ENCODE results near the gene AATF.

AATF gene

DNA sequence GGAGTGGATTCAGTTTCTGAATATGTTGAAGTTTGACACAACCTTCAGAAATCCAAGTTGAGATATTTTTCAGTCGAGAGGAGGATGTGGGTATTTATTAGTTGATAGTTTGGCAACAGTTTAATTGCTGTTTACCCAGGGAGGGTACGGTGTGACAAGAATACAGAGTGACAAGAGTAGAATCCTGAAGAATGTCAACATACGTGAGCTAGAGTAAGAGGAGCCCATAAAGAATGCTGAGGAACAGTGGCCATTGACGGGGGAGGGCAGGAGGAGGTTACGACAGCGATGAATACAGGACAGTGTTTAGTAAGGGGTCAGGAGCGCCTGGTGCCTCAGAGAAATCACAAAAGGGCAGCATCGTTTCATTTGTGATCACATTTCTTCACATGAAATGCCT is 76.5 kb downstream of the AATF start:
- Histone ChIP-seq H3K9ac (ENCODE audit: insufficient read length, low read depth) (no peak overlapping the region), H3K36me3 (ENCODE audit: insufficient read depth, insufficient read length, low read length) (peaks cover 6% of the 10 kb centered on the region), H3K27me3 (ENCODE audit: insufficient read depth, insufficient read length) (no peaks in the 10 kb centered on the region), H3K4me3 (ENCODE audit: insufficient read length, low read depth) (no peak overlapping the region), H3K4me1 (ENCODE audit: insufficient read depth, insufficient read length) (no peaks in the 10 kb centered on the region), H3K9me3 (ENCODE audit: insufficient read depth, low read length) (no peaks in the 10 kb centered on the region)
- no peak for TF ChIP-seq YY1 (IDR thresholded peaks at IDR 0.05; ENCODE audit: insufficient read depth, insufficient read length)
- no peak for TF ChIP-seq SUZ12 (IDR thresholded peaks at IDR 0.05; ENCODE audit: extremely low read depth, insufficient read depth, insufficient read length)
- no peak for TF ChIP-seq ZNF274 (IDR thresholded peaks at IDR 0.05; ENCODE audit: low read depth, low read length)
- no peak for DNase-seq (ENCODE audit: low read depth, low spot score)

GRCh38 chr17:37025847-37026530 is 77.2 kb downstream of the AATF start:
- H3K4me1 ChIP-seq (ENCODE audit: insufficient read depth, insufficient read length) = no peaks in the 10 kb centered on the region
- H3K9me3 ChIP-seq (ENCODE audit: insufficient read depth, low read length) = no peaks in the 10 kb centered on the region
- DNase-seq (ENCODE audit: low read depth, low spot score) = no peak
- no peaks in the 10 kb centered on the region for H3K27me3 ChIP-seq (ENCODE audit: insufficient read depth, insufficient read length)
- H3K4me3 ChIP-seq (ENCODE audit: insufficient read length, low read depth) = no peak overlapping the region
- peaks cover 7% of the 10 kb centered on the region for H3K36me3 ChIP-seq (ENCODE audit: insufficient read depth, insufficient read length, low read length)
- TF ChIP-seq SUZ12 (IDR thresholded peaks at IDR 0.05; ENCODE audit: extremely low read depth, insufficient read depth, insufficient read length) = no peak
- TF ChIP-seq YY1 (IDR thresholded peaks at IDR 0.05; ENCODE audit: insufficient read depth, insufficient read length) = no peak
- H3K9ac ChIP-seq (ENCODE audit: insufficient read length, low read depth) = no peak overlapping the region

DNA sequence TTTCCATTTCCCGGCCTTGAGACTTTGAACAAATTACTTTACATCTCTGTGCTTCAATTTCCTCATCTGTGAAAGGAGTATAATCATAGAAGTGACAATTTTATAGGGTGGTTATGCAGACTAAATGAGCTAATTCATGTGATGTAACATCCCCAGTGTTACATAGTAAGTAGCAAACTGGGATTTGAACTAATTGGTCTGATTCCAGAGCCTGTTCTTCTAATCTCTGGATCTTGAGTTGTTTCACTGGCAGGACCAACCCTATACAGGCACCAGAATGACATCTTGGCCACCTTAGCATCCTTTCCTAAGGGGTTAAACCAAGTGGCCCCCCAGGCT is 77.7 kb downstream of the AATF start:
- Histone ChIP-seq H3K27me3 (ENCODE audit: insufficient read depth, insufficient read length) (no peaks in the 10 kb centered on the region), H3K4me1 (ENCODE audit: insufficient read depth, insufficient read length) (no peaks in the 10 kb centered on the region), H3K36me3 (ENCODE audit: insufficient read depth, insufficient read length, low read length) (peaks cover 10% of the 10 kb centered on the region), H3K9ac (ENCODE audit: insufficient read length, low read depth) (no peak overlapping the region), H3K4me3 (ENCODE audit: insufficient read length, low read depth) (no peak overlapping the region), H3K9me3 (ENCODE audit: insufficient read depth, low read length) (no peaks in the 10 kb centered on the region)
- no peak for DNase-seq (ENCODE audit: low read depth, low spot score)
- no peak for TF ChIP-seq SUZ12 (IDR thresholded peaks at IDR 0.05; ENCODE audit: extremely low read depth, insufficient read depth, insufficient read length)

DNA sequence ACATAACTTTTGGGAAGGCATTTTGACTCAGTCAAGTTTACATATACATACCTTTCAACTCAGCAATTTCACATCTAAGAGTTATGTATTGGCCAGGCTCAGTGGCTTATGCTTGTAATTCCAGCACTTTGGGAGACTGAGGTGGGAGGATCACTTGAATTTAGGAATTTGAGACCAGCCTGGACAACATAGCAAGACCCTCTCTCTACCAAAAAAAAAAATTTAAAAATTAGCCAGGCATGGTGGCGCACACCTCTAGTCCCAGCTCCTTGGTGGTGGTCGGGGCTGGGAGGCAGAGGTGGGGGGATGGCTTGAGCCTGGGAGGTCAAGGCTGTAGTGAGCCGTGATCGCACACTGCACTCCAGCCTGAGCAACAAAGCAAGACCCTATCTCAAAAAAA is 79.3 kb downstream of the AATF start:
- Histone ChIP-seq H3K27me3 (ENCODE audit: insufficient read depth, insufficient read length) (no peaks in the 10 kb centered on the region), H3K9ac (ENCODE audit: insufficient read length, low read depth) (no peak overlapping the region), H3K4me3 (ENCODE audit: insufficient read length, low read depth) (no peak overlapping the region), H3K9me3 (ENCODE audit: insufficient read depth, low read length) (peaks cover 4% of the 10 kb centered on the region; the same call in 1 of the 2 replicates), H3K4me1 (ENCODE audit: insufficient read depth, insufficient read length) (no peaks in the 10 kb centered on the region), H3K36me3 (ENCODE audit: insufficient read depth, insufficient read length, low read length) (peaks cover 17% of the 10 kb centered on the region)
- DNase-seq (ENCODE audit: low read depth, low spot score) = no peak
- no peak for TF ChIP-seq ZNF274 (IDR thresholded peaks at IDR 0.05; ENCODE audit: low read depth, low read length)
- no peak for TF ChIP-seq YY1 (IDR thresholded peaks at IDR 0.05; ENCODE audit: insufficient read depth, insufficient read length)
- TF ChIP-seq SUZ12 (IDR thresholded peaks at IDR 0.05; ENCODE audit: extremely low read depth, insufficient read depth, insufficient read length) = no peak

DNA sequence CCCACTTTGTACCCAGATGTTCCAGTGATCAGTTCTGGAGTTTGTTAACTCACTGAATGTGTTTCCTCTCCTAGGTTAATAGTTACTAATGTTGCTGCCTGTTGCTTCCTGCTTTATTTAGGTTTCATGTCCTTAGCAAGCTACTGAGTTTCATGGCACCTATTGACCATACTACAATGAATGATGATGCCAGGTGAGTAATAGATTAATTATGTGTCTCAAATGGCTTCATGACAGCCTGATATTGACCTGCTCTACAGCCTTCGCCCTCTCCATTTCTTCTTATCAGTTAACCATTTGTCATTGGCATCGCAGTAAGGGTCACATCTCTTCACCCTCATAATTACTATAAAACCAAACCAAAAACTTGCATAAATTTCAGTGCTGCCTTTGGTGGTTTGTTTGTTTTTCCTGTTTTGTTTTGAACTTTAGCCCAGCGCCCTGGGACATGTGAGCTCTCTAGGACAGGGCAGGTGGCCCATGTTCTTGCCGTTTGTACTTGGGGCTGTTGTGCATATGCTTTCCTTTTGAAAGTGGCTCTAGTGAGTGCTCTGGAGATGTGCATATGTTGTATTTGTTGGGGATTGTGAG is 82.8 kb downstream of the AATF start:
- Histone ChIP-seq H3K4me3 (ENCODE audit: insufficient read length, low read depth) (no peak overlapping the region), H3K27me3 (ENCODE audit: insufficient read depth, insufficient read length) (no peaks in the 10 kb centered on the region), H3K9ac (ENCODE audit: insufficient read length, low read depth) (no peak overlapping the region), H3K36me3 (ENCODE audit: insufficient read depth, insufficient read length, low read length) (peaks cover 15% of the 10 kb centered on the region), H3K9me3 (ENCODE audit: insufficient read depth, low read length) (peaks cover 4% of the 10 kb centered on the region; the same call in 1 of the 2 replicates), H3K4me1 (ENCODE audit: insufficient read depth, insufficient read length) (no peaks in the 10 kb centered on the region)
- no peak for TF ChIP-seq YY1 (IDR thresholded peaks at IDR 0.05; ENCODE audit: insufficient read depth, insufficient read length)
- no peak for TF ChIP-seq ZNF274 (IDR thresholded peaks at IDR 0.05; ENCODE audit: low read depth, low read length)
- no peak for TF ChIP-seq SUZ12 (IDR thresholded peaks at IDR 0.05; ENCODE audit: extremely low read depth, insufficient read depth, insufficient read length)
- DNase-seq (ENCODE audit: low read depth, low spot score) = no peak

- Histone ChIP-seq H3K36me3 (ENCODE audit: insufficient read depth, insufficient read length, low read length) (peaks cover 3% of the 10 kb centered on the region), H3K9ac (ENCODE audit: insufficient read length, low read depth) (no peak overlapping the region), H3K4me1 (ENCODE audit: insufficient read depth, insufficient read length) (no peaks in the 10 kb centered on the region), H3K4me3 (ENCODE audit: insufficient read length, low read depth) (no peak overlapping the region), H3K9me3 (ENCODE audit: insufficient read depth, low read length) (no peaks in the 10 kb centered on the region), H3K27me3 (ENCODE audit: insufficient read depth, insufficient read length) (no peaks in the 10 kb centered on the region)
- no peak for TF ChIP-seq SUZ12 (IDR thresholded peaks at IDR 0.05; ENCODE audit: extremely low read depth, insufficient read depth, insufficient read length)
- no peak for TF ChIP-seq YY1 (IDR thresholded peaks at IDR 0.05; ENCODE audit: insufficient read depth, insufficient read length)
- no peak for TF ChIP-seq ZNF274 (IDR thresholded peaks at IDR 0.05; ENCODE audit: low read depth, low read length)
- no peak for DNase-seq (ENCODE audit: low read depth, low spot score)
Measured at GRCh38 chr17:37037590-37038155, 88.9 kb downstream of the AATF start.

DNA sequence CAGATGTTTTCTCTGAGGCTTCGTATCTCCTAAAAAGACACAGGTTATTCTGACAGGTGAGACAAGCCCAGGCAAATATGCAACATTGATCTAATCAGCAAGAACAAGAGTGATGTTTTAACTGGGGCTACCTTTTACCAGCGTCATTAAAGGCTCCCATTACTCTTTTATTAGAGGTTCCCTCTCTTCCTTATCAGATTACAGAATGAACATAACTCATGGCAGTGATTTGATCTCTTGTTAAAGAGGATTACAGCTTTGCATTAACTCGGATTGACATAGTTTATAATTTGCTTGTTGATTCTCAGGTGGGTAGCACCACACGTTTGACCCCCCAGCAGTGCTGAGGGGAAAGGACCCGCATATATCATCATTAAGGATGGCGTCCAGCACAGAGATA is 90.5 kb downstream of the AATF start:
- H3K36me3 ChIP-seq (ENCODE audit: insufficient read depth, insufficient read length, low read length) = no peaks in the 10 kb centered on the region

More for the DNA sequence above, 90.5 kb downstream of the AATF start:
- H3K4me3 ChIP-seq (ENCODE audit: insufficient read length, low read depth) = no peak overlapping the region
- H3K27me3 ChIP-seq (ENCODE audit: insufficient read depth, insufficient read length) = no peaks in the 10 kb centered on the region
- H3K9ac ChIP-seq (ENCODE audit: insufficient read length, low read depth) = no peak overlapping the region
- no peaks in the 10 kb centered on the region for H3K9me3 ChIP-seq (ENCODE audit: insufficient read depth, low read length)
- no peaks in the 10 kb centered on the region for H3K4me1 ChIP-seq (ENCODE audit: insufficient read depth, insufficient read length)
- DNase-seq (ENCODE audit: low read depth, low spot score) = no peak
- TF ChIP-seq ZNF274 (IDR thresholded peaks at IDR 0.05; ENCODE audit: low read depth, low read length) = no peak
- TF ChIP-seq SUZ12 (IDR thresholded peaks at IDR 0.05; ENCODE audit: extremely low read depth, insufficient read depth, insufficient read length) = no peak
- TF ChIP-seq YY1 (IDR thresholded peaks at IDR 0.05; ENCODE audit: insufficient read depth, insufficient read length) = no peak
